DMS153 (cell line): Measurements from ENCODE around the gene SCP2D1.

ENCODE experiments used
- DNase-seq: peaks from one replicate; lab custom pipeline; 2025; lab: John Stamatoyannopoulos, UW

SCP2D1 gene

DNA sequence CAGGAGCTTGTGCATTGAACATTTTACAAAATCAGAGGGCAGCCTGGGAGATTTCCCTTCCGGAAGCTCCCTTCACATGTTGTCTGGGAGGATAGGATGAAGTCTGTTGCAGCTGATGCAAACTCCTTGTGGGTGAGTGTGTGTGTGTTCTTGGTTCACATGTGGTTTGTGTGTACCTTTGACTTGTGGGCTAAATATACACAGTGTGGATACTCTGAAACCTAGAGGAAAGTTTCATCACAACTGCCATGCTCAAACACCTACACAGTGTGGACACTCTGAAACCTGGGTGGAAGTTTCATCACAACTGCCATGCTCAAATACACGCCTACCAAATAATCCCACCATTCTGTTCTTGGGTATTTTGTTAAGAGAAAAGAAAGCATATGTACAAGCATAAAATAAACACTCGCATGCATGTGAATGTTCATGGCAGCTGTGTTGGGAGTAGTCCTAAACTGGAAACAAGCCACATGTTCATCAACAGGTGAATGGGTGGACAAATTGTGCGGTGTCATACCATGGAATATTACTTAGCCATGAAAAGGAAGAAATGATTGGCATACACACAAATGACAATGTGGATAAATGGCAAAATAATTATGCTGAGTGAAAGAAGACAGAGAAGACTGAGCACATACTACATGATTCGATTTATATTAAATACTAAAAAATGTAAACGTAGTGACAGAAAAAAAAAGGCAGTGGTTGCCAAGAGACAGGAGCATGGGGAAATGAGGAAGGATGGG, 1.8 kb downstream of the SCP2D1 start:
- DNase-seq, result no peak

DNA sequence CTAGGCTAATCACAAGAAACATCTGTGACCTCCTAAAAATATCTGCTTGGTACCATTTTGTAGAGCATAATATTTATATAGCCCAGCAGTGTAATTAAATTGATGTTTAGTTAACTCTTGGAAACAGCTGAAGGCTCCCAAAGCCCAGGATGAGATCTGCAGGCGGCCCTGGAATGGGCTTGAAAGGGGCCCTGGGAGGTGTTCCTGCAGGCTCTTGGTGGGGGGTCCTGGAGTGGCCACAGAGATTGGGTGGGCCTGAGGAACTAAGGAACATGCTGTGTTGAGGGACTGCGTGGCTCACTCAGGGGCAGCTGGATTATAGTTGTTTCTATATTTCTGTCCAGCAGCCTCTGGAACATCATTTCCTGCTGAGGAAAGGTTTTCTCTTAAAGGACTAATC, 9.2 kb downstream of the SCP2D1 start:
- DNase-seq, result no peak

DNA sequence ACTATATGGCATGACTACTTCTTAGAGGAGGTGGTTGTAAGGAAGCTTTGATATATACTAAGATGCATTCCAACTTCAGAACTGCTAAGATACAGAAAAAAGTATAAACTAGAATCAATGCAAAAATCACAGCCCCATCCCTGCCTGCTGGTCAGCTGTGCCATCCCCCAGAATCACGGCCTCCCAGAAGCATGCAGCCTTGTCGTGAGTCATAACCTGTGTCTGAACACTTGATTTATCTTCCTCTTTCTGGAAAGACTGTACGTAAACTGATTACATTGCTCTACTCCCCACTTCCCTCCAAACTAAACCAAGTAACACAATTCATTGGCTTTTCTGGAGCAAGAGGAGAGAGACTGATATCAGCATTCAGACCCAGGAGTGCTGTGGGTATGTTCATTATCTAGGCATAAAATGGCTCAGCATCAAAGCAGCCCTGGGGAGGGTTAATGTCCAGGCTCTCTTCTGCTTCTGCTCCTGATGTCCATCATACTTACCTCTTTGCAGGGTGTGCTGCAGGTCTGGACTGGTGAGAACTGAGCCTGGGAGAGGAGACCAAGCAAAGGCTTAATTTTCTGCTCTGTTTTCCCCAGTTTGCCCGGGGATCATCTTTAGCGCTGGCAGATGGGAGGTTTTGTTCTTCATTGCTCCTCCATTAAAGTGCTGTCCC, 18.4 kb downstream of the SCP2D1 start:
- DNase-seq, result no peak

DNA sequence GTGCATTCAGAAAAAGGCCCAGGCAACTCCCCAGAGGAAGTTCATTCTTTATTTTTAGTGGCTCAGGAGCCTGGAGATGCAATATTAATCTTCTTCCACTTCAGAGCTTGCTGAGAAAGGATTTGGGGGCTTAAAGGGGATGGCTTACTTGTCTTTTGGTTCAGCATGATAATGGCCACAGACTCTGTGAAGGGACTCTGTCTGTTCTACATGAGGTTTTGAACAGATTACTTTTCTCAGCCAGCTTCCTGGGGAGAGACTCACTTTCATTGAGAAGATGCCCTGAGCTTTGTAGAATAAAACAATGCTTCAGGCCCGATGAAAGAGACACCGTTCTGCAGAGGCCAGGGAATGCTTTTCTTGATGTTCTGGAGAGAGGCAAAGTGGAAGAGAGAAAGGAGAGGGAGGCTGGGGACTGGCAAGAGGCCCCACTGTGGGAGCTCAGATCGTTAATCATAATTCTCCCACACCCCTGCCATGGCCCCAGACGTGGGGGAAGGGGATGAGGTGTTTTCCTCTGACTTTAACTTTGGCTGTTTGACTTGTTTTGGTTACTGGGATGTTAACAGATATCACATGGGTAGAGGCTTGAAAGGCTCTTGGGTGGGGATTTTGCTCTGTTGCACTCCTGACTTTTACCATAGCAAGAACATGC, 19.1 kb downstream of the SCP2D1 start:
- DNase-seq, result no peak

DNA sequence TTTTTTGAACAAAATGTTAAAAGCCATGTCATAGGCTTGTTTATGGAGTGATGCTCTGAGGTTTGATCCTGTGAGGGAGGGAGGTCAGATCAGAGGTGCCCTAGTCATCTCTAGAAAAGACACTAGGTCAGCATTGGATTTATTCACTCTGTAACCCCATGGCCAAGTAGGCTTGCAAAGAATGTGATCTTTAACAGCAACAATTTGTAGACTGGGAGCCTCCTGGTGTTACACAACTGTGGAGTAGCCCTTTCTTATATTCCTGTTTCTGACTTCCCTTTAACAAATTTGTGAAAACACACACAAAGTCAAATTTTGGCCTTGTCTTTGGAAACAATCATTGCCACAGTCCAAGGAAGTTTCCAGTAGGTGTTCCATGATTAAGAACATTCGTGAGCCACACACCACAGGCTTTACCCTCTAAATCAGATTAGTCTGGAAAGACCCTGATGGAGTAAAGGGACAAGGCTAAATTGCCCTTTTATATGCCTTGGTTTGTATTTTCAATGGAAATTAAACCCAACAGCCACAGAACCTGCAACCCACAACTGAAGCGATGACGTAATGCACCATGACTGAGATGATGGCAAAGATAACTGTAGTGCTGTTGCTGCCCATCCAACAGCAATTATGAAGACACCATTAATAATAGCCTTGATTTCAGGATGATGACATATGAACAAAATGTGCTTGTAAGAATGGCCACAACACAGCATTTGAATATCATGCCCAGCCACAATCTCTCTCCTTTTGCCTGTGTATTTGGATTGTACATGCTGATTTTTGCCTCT, 22.1 kb downstream of the SCP2D1 start:
- DNase-seq, result no peak

DNA sequence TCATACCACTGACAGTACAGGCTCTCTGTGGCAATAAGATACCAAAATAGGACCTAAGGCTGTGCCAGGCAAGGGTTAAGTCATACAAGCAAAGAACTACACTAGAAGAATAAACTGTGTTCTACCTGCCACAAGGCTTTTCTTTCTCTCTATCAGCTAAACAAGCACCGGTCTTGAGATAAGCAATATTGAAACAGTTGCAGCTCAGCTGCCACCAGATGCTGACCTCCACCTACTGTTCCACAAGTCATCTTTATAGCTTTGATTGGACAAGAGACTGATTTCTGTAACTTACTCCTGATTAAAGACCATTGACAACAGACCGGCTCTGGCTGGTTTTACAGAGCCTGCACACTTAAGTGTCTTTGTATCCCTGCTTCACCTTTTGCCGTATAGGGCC, 24.1 kb downstream of the SCP2D1 start:
- DNase-seq, result no peak

DNA sequence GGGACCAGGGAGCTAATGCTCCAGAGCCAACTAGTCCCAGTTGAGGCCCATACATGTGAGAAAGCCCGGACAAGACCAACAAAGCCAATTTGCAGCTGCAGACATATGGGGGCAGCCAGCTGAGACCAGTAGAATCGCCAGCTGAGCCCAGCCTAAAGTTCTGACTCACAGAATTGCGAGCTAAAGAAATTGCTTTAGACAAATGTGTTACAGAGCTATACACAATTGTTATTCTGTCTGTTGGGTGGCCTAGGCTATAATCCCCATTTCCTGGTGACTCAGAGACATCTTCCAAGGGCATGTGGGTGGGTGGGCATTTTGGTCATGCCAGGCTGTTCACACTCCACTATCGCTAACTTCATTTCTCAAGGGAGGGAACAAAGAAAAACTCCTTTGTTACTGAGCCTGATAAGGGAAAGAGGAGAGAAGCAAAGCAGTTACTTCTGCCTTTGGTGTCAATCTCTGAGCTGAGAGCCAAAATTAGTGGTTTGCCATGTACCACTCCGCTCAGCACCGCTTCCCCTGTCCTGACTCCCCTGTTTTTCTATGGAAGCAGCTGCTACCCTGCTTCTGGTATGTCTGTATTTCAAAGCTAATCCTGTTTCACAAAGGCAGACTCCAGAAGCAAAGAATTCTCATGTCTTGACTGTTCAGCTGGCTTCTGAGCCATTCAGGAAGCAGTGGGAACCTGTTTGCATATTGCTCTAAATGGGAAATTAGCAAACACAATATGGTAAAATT, 26.1 kb downstream of the SCP2D1 start:
- no peak for DNase-seq

DNA sequence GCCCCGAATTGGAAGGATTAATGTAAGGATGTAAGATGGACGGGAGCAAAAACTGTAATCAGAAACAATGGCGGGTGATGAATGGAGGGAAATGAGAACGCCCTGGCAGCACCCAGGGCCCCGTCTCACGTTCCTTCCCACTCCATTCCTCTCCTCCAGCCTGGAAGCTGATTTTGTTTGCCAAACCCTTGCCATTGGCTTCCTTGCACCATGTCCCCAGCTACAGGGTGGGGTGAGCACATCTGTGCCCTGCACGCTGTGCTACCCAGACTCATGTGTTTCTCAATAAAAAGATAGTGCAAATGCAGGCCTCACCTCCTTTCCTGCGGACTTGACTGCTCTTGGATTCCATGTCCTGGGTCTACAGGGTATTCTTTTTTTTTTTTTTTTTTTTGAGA, 26.7 kb downstream of the SCP2D1 start:
- DNase-seq, result no peak

DNA sequence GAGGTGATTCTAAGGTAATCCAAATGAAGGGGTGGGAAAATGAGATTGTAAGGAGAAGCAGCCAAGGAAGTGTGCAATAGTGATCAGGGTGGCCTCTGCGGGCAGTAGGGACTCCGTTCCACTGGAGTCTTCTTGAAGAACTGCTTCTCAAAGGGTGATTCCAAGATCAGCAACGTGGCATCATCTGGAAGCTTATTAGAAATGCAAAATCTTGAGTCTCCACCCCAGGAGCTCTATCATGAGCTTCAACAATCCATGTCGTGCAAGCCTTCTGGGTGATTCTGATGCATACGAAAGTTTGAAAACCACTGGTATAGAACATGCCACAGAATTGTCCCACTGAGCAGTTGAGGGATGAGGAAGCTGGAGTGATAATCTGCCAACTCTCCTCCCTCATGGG, 31.4 kb downstream of the SCP2D1 start:
- no peak for DNase-seq

DNA sequence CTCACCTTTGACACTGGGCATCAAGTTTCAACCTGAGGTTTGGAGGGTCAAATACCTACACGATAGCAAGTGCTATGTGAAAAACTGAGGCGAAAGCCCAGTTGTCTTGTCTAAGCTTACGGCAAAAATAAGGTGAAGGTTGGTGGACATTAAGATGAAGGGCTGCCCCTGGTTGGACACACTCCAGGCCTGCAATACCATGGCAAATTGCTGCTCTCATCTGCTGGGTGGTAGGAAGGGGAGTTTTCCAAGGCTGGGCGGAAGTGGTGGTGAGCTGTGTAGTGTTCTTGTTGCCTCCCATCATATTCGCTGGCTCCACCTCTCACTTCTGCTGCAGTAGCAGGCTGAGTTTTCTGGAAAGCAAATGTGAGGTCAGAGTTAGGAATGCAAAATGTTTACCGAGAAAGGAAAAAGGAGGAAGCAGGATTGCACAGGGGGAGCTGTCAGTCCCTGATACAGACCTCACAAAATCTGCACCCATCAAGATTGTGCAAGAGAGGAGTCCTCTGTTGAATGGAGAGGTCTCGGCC, 33.7 kb downstream of the SCP2D1 start:
- no peak for DNase-seq

DNA sequence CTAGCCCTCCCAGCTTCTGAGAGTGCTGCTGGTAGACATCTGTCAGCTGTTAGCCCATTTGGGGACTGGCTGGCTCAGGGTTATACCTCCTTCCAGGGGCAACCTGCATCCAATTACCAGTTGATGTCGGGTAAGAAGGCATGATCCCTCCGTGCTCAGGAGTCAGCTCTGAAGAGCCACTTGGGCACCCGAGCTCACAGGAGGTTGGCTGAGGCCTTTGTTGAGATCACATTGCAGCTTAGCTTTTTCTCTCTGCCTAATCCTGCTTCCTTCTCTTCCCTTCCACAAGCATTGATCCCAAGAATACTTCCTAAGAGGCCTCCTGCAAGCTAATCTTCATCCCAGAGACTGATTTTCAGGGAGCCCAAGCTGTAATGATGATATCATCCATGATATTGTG, 35.5 kb downstream of the SCP2D1 start:
- no peak for DNase-seq

DNA sequence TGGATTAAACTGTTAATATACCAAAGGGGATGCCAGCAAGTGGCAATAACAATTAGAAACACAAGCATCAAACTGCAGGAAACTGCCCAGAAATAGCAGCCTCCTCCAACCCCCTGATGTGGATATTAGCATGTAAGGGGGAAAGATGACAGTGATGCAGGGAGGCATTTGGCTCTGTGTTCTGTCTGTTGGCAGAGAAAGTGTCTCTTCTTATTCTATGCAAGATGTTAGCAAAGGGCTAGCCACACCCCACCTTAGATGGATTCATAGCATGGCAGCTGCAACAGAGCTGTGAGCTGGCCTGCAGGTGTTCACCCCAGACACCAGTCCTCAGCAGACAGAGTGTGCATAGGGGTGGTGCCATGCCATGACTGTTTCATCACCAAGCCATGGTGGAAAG, 38.0 kb downstream of the SCP2D1 start:
- DNase-seq, result no peak

DNA sequence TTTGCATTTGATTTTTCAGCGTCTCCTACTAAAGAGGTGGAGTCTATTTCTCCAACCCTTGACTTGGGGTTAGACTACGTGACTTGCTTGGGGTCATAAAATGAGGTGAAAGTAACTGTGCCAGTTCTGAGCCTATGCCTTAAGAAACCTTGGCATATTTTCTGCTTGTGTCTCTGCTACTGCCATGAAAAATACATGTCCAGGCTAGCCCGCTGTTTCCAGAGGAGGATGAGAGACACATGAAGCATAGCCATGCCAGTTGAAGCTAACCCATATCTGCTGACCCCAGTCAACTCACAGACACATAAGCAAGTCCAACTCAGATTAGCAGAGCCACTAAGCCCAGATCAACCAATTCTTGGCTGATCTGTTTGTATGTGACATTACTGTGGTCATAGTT, 38.7 kb downstream of the SCP2D1 start:
- DNase-seq, result no peak

DNA sequence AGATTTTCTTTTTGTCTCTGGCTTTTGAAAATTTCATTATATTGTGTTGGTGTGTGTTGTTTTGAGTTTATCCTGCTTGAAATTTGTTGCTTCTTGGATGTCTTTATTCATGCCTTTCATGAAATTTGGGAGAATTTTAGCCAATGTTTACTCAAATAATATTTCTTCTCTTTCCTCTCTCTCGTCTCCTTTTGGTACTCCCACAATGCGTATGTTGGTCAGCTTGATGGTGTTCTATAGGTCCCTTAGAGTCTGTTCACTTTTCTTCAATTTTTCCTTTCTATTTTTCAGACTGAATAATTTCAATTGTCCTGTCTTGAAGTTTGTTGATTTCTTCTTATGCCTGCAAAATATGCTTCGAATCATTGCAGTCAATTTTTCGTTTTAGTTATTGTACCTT, 39.6 kb downstream of the SCP2D1 start:
- DNase-seq, result no peak

DNA sequence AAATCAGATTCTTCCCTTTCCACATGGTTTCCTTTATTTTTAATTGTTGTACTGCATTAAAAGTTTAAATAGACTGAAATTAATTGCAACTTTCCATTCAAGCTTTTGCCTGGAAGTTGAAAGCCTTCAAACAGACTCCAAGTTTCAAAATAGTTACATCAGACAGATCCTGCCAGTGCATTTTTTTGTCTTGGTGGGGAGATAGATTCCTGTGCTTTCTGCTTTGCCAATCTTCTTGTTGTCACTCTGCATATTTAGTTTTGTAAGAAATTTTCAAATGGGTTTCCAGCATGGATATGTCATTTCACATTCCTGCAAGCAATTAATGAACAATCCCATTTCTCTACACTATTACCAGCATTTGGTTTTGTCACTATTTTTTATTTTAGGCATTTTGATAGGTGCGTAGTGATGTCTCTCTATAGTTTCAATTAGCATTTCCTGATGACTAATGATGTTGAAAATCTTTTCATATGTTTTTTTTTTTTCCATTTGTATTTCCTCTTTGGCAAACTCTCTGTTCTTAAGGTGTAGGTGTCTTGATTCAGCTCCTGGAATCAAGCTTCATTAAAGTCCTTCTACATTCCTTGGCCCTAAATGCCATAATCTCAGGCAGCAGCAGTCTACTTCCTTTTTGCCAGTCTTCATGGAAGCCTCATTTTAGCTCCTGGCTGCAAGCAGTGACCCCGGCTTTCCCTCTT, 40.5 kb downstream of the SCP2D1 start:
- no peak for DNase-seq

DNA sequence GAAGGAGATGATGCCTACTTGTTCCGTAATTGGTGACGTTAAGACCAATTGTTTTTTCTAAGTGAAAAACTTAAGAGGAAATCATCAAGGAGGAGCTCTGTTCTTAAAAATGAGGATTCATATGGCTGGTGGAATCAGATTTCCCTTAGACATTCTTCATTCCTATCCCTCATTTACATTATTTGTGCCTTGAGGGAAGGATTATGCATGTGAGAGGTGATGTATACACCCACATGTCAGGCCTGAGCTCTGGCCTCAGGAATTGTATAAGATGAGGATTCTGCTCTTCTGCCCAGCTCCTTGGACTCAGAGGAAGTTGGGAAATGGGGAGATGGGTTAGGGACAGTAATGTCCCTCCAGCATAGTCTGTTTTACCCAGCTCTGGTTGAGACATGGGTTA, 42.3 kb downstream of the SCP2D1 start:
- DNase-seq, result no peak

DNA sequence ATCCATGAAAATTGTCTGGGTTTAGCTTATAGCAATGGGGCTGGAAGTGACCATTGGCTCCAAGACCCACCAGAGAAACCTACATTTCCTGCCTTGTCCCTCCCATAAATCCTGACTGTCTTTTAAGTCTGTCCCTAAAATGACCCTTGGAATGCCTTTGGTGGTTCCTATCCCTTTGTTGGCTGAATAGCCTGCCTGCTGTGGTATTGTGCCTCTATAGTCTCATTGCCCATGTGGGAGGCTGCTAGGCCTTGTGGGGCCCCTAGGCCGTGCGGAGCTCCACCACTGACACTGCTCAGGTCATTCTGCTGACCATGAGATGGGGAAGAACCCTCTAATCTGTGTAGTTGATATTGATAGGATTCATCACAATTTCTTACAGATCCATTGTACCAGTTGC, 43.3 kb downstream of the SCP2D1 start:
- DNase-seq, result no peak

DNA sequence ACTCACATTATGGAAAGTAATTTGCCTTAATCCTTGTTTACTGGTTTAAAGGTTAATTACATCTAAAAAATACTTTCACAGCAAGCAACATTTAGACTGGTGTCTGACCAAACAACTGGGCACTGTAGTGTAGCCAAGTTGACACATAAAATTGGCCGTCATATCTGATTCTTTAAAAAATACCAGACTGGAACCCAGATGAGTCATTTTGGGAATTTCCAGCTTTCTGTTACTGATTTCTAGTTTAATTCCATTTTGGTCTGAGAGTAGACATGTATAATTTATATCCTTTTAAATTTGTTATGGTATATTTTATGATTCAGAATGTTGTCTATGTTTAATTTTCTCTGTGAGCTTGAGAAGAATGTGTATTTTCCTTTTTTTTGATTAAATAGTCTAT, 44.1 kb downstream of the SCP2D1 start:
- no peak for DNase-seq

DNA sequence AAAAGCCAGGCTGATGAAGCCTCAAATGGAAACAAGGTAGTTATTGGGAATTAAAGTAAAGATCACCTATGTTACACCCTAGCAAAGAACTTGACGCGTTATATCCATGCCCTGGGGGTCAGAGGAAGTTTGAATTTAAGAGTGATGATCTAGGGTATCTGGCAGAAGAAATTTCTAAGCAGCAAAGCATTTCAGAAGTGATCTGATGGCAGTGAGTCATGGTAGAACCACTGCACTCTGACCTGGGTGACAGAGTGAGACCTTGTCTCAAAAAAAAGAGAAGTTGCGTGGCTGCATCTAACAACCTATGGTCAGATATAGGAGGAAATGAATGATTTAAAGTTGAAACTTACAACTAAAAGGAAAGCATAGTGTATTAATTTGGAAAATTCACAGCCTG, 45.2 kb downstream of the SCP2D1 start:
- DNase-seq, result no peak
